Natural killer cell treated with Interleukin-12 subunit alpha and Interleukin-12 subunit beta and Interleukin-15 and Interleukin-18, amount 100 ng/mL, for 72 hours (primary cell): ENCODE measurements around the gene TTC7B. TPM values are rescaled to one million over a fixed set of nuclear protein-coding genes. Genes with fewer than 3 reads are reported as not detected.

Experiments used
- ATAC-seq, 2 donors: fragments of 150-1000 bp; cut with Tn5 transposase in 1 of 2; sonication (Bioruptor Pico), chemical (Tn5 transposase) in 1 of 2; 2 replicates each; pipeline ENCODE4 v1.10.0; 2021
- DNase-seq: peaks from one replicate; pipeline ENCODE4 v3.0.0; 2022; ENCODE audit warnings: low spot score
- H3K27ac Mint-ChIP-seq, 2 donors: 1 replicate in 1 of 2; 2 replicates in 1 of 2; pipeline ENCODE4 v1.8.0; 2022; ENCODE audit warnings: mixed read lengths in 2 of 2, mild to moderate bottlenecking in 1 of 2, moderate library complexity in 1 of 2
- H3K27me3 Mint-ChIP-seq, 2 donors: 1 replicate in 1 of 2; 2 replicates in 1 of 2; pipeline ENCODE4 v1.8.0; 2022; ENCODE audit warnings: mixed read lengths in 2 of 2
- H3K36me3 Mint-ChIP-seq: one replicate; pipeline ENCODE4 v1.8.0; 2022; ENCODE audit warnings: mixed read lengths
- H3K4me1 Mint-ChIP-seq, 2 donors: 1 replicate in 1 of 2; 2 replicates in 1 of 2; pipeline ENCODE4 v1.8.0; 2022; ENCODE audit warnings: low read depth in 2 of 2, mixed read lengths in 2 of 2, mild to moderate bottlenecking in 1 of 2
- H3K4me3 Mint-ChIP-seq: one replicate; pipeline ENCODE4 v1.8.0; 2022; ENCODE audit warnings: mixed read lengths
- H3K9me3 Mint-ChIP-seq: 2 replicates; pipeline ENCODE4 v1.8.0; 2022; ENCODE audit warnings: mixed read lengths
- total RNA-seq, 2 donors: library from RNA; stranded (reverse); gene quantifications; one replicate each; pipeline ENCODE4 v1.2.3, GENCODE V29; 2022

TTC7B gene
- total RNA-seq, 2 donors from 2014 or later: 8.9 to 24.5 TPM

DNA sequence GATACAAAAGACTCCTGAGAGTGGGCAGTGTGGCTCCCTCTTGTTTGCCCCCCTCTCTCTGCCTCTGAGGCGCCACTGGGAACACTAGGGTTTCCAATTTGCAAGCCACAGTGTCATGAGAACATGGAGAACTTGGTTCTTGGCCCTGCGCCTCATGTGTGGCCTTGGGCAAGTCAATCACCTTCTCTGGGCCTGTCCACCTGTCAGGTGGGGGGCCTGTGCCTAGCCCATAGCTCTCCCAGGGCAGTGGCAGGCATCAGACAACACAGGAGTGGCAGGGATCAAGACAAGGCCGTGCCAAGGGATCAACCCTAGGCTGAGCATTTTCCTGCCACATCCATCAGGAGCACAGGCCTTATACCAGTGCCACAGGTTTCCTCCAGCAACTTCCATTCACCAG lies 234.1 kb downstream of the TTC7B start:
- Mint-ChIP-seq H3K27me3 (no peaks in the 10 kb centered on the region), H3K9me3 (no peaks in the 10 kb centered on the region), H3K27ac (no peak overlapping the region), H3K36me3 (no peaks in the 10 kb centered on the region), H3K4me1 (no peaks in the 10 kb centered on the region), H3K4me3 (no peak overlapping the region)
- ATAC-seq: no peak
- DNase-seq: no peak

DNA sequence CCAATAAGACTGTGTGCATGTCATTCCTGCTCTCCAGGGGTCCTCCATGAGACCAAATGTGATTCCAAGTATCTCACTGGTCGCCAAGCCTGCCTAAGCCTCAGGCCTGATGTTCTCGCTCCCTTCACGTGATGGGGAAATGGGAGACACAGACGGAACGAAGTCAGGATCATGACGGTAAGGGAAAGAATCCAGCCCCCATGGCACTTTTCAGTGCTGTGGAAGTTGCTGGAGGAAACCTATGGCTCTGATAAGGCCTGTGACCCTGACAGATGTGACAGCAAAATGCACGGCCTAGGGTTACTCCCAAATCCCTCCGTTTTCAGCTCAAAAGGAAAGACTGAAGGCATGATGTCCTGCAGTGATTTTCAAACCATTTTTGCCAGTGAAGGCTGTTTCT lies 234.5 kb downstream of the TTC7B start:
- H3K27ac Mint-ChIP-seq: no peak overlapping the region
- DNase-seq: no peak

DNA sequence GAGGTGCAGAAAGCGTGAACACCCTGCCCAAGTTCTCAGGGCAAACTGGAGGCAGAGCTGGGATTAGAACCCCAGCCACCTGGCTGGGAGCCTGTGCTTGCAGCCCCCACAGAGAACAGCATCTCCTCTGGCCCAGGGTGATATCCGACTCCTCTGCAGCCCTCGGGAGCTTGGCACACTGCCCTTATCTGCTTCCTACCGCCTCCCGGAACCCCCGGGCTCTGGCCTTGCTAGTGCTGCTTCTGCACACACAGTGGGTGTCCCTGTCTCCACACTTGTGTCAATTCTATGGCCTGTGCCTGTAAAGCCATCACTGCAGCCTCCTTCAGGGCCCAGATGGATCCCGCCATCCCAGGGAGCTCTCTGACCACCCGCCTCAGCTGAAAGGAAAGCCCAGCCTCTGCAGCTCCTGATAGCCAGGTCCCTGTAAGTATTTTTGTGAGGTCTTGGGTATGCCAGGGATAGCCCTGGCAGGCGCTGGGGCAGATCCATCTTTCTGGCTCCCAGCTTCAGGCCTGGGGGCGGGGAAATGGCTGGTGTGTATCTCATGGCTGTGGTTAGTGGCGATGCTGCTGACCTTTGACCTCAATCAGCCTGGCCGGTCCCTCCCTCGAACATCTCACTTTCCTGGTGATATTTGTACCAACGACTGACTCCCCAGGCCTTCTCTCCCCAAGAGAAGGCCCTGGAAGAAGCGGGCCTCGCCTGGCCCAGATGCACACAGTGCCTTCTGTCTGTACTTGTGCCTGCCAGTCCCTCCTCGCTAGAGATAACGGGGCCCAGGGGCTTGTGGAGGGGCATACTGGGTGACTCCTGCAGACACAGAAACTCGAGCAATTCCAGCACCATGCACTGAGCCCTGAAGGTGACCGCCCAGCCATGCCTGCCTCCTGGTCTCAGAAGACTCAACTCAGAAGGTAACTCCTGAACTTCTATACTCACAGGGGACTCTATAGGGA lies 235.6 kb downstream of the TTC7B start:
- no peak overlapping the region for H3K27ac Mint-ChIP-seq

More for the DNA sequence above, 234.5 kb downstream of the TTC7B start:
- Mint-ChIP-seq H3K4me1 (no peaks in the 10 kb centered on the region), H3K4me3 (no peak overlapping the region), H3K27me3 (no peaks in the 10 kb centered on the region), H3K9me3 (no peaks in the 10 kb centered on the region), H3K36me3 (no peaks in the 10 kb centered on the region)
- no peak for ATAC-seq

DNA sequence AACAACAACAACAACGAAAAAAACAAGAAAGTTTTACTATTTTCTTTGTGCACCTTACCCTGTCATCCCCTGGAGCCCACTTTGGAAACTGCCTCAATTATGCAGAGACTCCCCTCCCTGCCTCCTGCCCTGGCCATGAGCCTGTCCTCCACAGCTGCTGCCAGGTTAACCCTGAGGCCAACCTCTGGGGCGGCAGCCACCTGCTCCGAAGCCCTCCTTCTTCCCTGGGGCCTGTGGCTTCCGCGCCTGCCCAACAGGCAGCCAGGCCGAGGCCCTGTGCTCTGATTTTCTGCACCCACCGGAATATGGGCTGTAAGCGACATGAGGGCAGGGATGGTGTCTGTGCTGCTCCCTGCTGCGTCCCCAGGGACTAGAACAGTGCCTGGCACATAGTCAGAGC lies 236.4 kb downstream of the TTC7B start:
- ATAC-seq (no peak), DNase-seq (no peak)
- no peaks in the 10 kb centered on the region for H3K9me3 Mint-ChIP-seq
- H3K4me3 Mint-ChIP-seq: no peak overlapping the region
- H3K27me3 Mint-ChIP-seq: no peaks in the 10 kb centered on the region
- H3K27ac Mint-ChIP-seq: no peak overlapping the region
- H3K4me1 Mint-ChIP-seq: no peaks in the 10 kb centered on the region
- no peaks in the 10 kb centered on the region for H3K36me3 Mint-ChIP-seq

More for the DNA sequence above, 235.6 kb downstream of the TTC7B start:
- Mint-ChIP-seq H3K4me1 (no peaks in the 10 kb centered on the region), H3K4me3 (no peak overlapping the region), H3K36me3 (no peaks in the 10 kb centered on the region), H3K9me3 (no peaks in the 10 kb centered on the region), H3K27me3 (no peaks in the 10 kb centered on the region)
- no peak for DNase-seq
- ATAC-seq: no peak

DNA sequence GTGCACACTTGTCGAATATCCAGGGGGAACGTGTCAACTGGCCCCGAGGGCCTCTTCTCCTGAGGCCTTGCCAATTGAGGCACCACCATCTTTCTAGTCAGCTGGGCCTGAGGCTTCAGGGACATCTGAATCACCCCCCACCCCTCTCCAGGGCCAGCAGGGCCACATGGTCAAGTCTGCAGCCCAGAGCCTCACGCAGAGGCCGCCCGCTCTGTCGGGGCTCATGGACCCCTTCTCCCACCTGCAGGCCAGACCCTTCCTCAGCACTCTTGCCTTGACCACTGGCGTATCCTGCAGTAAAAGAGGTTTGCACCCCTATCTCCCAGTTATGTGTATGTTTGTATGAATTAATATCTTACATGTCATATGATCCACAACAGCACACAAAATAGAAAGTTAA lies 237.1 kb downstream of the TTC7B start:
- no peaks in the 10 kb centered on the region for H3K9me3 Mint-ChIP-seq
- ATAC-seq: no peak
- no peaks in the 10 kb centered on the region for H3K36me3 Mint-ChIP-seq
- H3K4me1 Mint-ChIP-seq: no peaks in the 10 kb centered on the region
- no peaks in the 10 kb centered on the region for H3K27me3 Mint-ChIP-seq
- H3K27ac Mint-ChIP-seq: no peak overlapping the region
- DNase-seq: no peak
- no peak overlapping the region for H3K4me3 Mint-ChIP-seq

DNA sequence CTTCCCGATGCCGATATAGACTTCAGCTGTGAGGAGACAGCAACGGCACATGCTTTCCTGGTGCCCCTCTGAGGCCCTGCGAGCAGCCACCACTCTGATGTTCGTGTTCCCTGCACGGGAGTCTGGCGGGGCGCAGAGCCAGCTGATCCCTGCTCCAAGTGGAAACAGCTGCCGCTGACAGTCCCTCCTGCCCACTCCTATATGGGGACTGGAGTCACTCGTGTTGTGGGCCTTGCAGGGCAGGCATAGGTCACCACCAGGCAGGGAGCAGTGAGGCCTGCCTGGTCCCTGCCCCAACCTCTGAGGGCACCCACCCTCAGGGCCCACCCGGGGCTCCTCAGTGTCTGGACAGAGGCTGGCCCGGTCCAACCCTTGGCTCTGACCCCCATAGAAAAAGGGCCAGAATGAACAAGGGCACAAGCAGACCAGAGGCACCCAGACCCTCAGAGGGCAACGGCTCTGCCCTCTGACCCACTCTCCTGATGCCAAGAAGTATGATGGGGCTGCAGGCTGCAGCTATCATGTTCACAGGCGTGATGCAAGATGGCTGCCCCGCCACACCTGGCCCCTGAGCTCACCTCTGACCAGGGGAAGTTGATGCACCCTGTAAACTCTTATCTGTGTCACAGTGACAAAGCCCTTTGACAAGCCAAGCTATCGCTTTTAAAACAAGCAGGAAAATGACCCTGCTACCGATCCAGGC lies 237.8 kb downstream of the TTC7B start:
- no peak overlapping the region for H3K27ac Mint-ChIP-seq

DNA sequence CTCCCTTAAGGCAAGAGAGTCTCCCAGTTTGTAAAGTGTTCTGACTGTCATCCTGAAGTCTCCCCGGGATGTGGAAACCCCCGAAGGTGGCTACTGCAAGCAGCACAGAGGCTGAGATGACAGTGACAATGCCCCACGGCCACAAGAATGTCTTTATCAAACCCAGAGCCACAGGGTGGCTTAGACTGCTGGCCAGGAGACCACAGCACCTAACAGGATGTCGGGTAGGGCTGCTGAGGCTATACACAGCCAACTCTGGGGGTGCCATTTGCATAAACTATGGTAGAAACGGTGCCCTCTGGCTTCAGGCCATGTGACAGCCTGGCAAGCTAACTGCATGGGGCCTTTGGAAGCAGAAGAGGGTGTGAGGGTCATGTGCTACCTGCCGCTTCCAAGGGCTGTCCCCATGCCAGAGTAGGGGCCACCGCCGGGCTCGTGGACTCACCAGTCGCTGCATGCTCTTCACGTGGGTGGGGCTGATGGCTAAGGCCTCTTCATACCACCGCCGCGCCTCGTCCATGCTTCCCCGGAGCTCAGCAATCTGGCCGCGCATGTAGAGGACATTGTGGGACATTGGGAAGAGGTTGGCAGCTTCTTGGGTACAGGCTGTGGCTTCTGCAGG lies 238.5 kb downstream of the TTC7B start:
- Mint-ChIP-seq H3K27ac (no peak overlapping the region), H3K9me3 (no peaks in the 10 kb centered on the region), H3K27me3 (peaks cover 0 to 4% of the 10 kb centered on the region in 2 donors), H3K4me3 (no peak overlapping the region), H3K36me3 (no peaks in the 10 kb centered on the region), H3K4me1 (no peaks in the 10 kb centered on the region)
- ATAC-seq (no peak), DNase-seq (no peak)

More for the DNA sequence above, 237.8 kb downstream of the TTC7B start:
- no peak for ATAC-seq
- no peaks in the 10 kb centered on the region for H3K4me1 Mint-ChIP-seq
- H3K4me3 Mint-ChIP-seq: no peak overlapping the region
- no peaks in the 10 kb centered on the region for H3K9me3 Mint-ChIP-seq
- peaks cover 0 to 4% of the 10 kb centered on the region in 2 donors for H3K27me3 Mint-ChIP-seq
- DNase-seq: no peak
- no peaks in the 10 kb centered on the region for H3K36me3 Mint-ChIP-seq

DNA sequence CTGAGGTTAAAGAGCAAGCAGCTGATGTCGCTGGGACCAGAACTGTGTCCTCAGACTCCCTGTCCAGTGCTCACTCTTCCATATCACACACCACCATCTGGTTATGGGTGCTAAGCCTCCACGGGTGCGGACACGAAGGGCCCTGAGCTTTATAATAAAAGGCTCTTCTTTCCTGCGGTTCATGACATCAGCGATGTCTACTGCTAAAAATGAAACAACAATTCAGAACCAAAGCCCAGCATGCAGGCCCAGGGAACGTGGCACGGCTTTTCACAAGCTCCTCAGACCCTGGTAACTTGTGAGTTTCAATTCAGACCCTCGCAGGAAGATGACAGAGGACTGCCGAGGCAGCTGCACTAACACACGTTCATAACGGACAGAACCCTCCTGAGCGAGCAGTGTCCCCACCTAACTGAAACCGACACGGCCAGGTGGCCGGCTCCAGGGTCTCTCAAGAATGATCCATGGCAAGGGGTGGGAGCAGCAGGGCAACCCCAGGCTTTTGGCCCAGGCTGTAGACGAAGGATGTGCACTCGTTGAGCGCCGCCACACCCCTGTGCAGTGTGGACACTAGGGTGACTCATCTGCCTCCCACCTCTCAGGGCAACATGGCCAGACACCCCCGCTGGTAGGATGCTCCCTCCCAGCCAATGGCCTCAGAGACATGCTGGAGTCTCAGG lies 239.1 kb downstream of the TTC7B start:
- DNase-seq (no peak), ATAC-seq (no peak)

DNA sequence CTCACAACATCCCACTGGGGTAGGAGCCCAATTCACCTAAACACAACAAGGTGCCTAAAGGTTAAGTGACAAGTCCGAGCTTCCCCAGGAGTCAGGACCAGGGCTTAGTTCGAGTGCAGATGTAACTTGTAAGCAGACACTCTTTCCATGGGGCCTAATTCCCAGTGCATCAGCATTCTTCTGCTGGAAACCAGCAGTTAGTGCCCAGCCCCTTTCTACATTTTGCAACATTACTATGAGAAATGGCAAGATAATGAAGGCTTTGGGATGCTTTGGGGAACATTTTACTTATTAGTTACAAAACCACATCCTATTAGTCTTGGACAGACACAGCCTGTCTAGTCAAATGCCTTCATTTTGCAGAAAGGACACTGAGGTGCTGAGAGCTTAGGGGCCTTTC lies 239.6 kb downstream of the TTC7B start:
- ATAC-seq (no peak), DNase-seq (no peak)
- Mint-ChIP-seq H3K4me3 (no peak overlapping the region), H3K9me3 (no peaks in the 10 kb centered on the region), H3K27me3 (peaks cover 0 to 4% of the 10 kb centered on the region in 2 donors), H3K4me1 (no peaks in the 10 kb centered on the region), H3K36me3 (no peaks in the 10 kb centered on the region), H3K27ac (no peak overlapping the region)

More for the DNA sequence above, 239.1 kb downstream of the TTC7B start:
- Mint-ChIP-seq H3K4me3 (no peak overlapping the region), H3K27me3 (peaks cover 0 to 4% of the 10 kb centered on the region in 2 donors), H3K4me1 (no peaks in the 10 kb centered on the region), H3K27ac (no peak overlapping the region), H3K36me3 (no peaks in the 10 kb centered on the region), H3K9me3 (no peaks in the 10 kb centered on the region)

DNA sequence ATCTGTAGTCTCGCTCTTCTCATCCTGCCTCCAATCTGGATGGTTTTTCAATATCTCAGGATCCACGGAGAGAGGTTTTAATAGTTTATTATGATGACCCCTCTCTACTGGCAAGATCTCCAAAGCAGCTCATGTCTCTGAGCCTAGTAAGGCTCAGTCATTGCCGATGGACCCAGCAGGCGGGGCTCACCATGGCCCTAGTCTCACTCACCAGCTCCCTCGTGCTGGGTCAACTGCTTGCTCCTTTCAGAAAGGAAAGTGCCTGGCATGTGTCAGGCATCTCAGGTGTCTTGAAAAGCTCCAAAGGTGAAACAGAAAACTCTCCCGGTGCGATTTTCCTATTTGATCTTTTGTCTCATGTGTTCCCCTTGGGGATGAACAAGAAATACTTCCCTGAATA lies 240.4 kb downstream of the TTC7B start:
- no peak for DNase-seq
- Mint-ChIP-seq H3K36me3 (no peaks in the 10 kb centered on the region), H3K4me3 (no peak overlapping the region), H3K9me3 (no peaks in the 10 kb centered on the region), H3K27me3 (peaks cover 0 to 4% of the 10 kb centered on the region in 2 donors), H3K27ac (no peak overlapping the region), H3K4me1 (no peaks in the 10 kb centered on the region)
- no peak for ATAC-seq

DNA sequence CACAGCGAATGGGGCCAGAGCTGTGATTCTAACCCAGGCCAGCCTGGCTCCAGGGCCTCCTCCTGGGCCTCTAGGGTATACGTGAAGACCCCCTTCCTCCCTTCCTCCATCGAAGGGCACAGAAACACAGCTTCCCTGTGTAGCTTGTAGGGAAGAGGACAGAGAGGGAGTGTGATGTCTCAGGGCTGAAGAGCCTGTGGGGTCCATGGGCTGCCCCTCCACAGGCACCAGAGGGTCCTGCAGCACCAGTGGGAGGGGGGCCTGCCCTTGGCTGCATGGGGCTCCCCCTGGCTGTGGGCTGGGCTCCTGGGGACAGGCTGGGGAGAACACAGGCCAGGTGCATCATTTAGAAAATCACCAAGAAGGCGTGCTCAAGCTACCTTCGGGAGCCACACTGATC lies 240.9 kb downstream of the TTC7B start:
- ATAC-seq (no peak), DNase-seq (no peak)
- Mint-ChIP-seq H3K36me3 (no peaks in the 10 kb centered on the region), H3K27ac (no peak overlapping the region), H3K27me3 (peaks cover 0 to 4% of the 10 kb centered on the region in 2 donors), H3K4me3 (no peak overlapping the region), H3K4me1 (no peaks in the 10 kb centered on the region), H3K9me3 (no peaks in the 10 kb centered on the region)

DNA sequence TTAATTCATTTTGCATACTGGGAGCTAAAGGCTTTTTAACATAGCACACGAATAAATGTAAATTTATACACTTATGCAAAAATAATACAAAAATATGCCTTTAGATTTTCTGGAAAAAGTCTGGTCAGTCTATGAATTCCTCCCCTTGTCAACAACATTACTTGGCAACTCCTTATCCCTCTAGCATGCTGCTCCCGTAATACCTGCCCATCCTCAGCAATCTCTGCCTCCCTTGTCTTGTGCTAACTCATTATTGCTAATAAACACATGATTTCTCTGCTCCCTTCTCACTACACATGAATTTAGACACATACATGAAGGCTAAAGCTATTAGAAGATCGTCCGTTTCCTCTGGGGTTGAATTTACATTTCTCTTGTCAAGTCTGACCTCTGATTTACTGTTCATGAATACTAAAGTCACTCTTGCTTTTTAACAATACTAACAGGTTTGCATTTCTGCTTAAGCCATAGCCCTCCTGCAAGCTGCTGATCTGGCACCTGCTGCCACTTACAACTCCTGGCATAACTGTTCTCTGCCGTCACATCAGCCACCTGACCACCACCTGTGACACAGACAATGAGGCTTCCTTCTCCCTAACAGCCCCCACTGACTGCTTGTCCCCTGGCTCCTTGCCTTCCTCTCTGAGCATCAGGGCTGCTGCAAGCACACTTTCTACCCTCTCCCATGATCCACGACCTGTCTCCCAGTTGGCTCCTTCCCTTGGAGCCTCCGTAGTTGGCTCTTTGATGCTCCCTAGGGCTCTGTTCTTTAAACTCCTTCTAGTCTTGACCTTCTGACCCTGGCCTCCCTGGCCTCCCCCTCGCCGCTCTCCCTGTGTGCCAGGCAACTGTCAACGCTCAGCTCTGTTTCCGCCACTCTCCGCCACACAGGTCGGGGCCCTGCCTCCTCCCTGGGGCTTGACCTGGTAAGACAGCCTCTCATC lies 241.8 kb downstream of the TTC7B start:
- Mint-ChIP-seq H3K36me3 (no peaks in the 10 kb centered on the region), H3K4me1 (no peaks in the 10 kb centered on the region), H3K4me3 (no peak overlapping the region), H3K9me3 (no peaks in the 10 kb centered on the region), H3K27ac (no peak overlapping the region), H3K27me3 (peaks cover 0 to 4% of the 10 kb centered on the region in 2 donors)
- no peak for ATAC-seq
- DNase-seq: no peak
